ENCODE data around the gene NAMPT.
"Not testable (repeated sequence)": the region's sequence is repeated elsewhere in the genome, so short reads cannot be mapped to it uniquely, and the experiment has no call there.

DNA sequence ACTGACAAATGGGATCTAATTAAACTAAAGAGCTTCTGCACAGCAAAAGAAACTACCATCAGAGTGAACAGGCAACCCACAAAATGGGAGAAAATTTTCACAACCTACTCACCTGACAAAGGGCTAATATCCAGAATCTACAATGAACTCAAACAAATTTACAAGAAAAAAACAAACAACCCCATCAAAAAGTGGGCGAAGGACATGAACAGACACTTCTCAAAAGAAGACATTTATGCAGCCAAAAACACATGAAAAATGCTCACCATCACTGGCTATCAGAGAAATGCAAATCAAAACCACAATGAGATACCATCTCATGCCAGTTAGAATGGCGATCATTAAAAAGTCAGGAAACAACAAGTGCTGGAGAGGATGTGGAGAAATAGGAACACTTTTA, 39.7 kb upstream of the NAMPT start:
- not testable (repeated sequence) for TF ChIP-seq POLR2A (IDR thresholded peaks at IDR 0.05)
- TF ChIP-seq, protein P1, sequence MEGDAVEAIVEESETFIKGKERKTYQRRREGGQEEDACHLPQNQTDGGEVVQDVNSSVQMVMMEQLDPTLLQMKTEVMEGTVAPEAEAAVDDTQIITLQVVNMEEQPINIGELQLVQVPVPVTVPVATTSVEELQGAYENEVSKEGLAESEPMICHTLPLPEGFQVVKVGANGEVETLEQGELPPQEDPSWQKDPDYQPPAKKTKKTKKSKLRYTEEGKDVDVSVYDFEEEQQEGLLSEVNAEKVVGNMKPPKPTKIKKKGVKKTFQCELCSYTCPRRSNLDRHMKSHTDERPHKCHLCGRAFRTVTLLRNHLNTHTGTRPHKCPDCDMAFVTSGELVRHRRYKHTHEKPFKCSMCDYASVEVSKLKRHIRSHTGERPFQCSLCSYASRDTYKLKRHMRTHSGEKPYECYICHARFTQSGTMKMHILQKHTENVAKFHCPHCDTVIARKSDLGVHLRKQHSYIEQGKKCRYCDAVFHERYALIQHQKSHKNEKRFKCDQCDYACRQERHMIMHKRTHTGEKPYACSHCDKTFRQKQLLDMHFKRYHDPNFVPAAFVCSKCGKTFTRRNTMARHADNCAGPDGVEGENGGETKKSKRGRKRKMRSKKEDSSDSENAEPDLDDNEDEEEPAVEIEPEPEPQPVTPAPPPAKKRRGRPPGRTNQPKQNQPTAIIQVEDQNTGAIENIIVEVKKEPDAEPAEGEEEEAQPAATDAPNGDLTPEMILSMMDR (IDR thresholded peaks at IDR 0.05) = not testable (repeated sequence)

Data from thyroid gland (tissue), 4 donors.